BJ (cell line): Measurements from ENCODE around the gene TMED6. TPM values are rescaled to one million over a fixed set of nuclear protein-coding genes. Genes with fewer than 3 reads are reported as not detected.

Experiments
- CTCF ChIA-PET: fragments of 350-600 bp; formaldehyde crosslinking; extraction: SDS; loops from one replicate; lab custom pipeline; 2021; ENCODE audit warnings: antibody characterized with exemption, inconsistent platforms; lab: Yijun Ruan, JAX
- POLR2A ChIA-PET: fragments of 300-600 bp; sonication (Branson Sonifier 250); formaldehyde crosslinking; extraction: SDS; loops from one replicate; lab custom pipeline; 2021; ENCODE audit warnings: antibody characterized with exemption; lab: Charles Lee
- DNase-seq: peaks from one replicate; pipeline ENCODE4 v3.0.0-alpha.2; 2011; ENCODE audit warnings: low read depth
- H3K27me3 ChIP-seq: 2 replicates; pipeline ENCODE4 v1.6.0; 2011; ENCODE audit warnings: low read length; ENCODE audit not compliant: control insufficient read depth, insufficient read depth
- H3K36me3 ChIP-seq: 2 replicates; pipeline ENCODE4 v1.5.1; 2011; ENCODE audit warnings: low read length; ENCODE audit not compliant: control insufficient read depth, insufficient read depth
- H3K4me3 ChIP-seq: 2 replicates; pipeline ENCODE4 v1.5.1; 2011; ENCODE audit warnings: low read depth, mild to moderate bottlenecking, control low read depth, low read length
- CTCF ChIP-seq: IDR thresholded peaks from 2 replicates; pipeline ENCODE4 v1.5.1; 2011; ENCODE audit warnings: low read depth, mild to moderate bottlenecking, control low read depth, inconsistent platforms, low read length, moderate library complexity; ENCODE audit not compliant: insufficient read depth
- polyA plus RNA-seq: library from polyadenylated mRNA; depleted of rRNA; stranded (reverse); fragments of >200 nt; gene quantifications from 2 replicates; pipeline ENCODE4 v1.2.3, GENCODE V29; 2011

TMED6 gene
- polyA plus RNA-seq, 1 experiment, result not detected

- peak; percentile 89 for TF ChIP-seq CTCF
- Histone ChIP-seq H3K4me3 (peak within 1 kb of the TSS; percentile 87), H3K36me3 (peaks cover 9% of the 10 kb centered on the region), H3K27me3 (no peaks in the 10 kb centered on the region)
- CTCF ChIA-PET, result interaction anchor here (0.7 to 1.3 kb wide), 6 partner anchors 13 to 444 kb away, joined by 3 to 5 read pairs (median 3); partner anchors contain the start of gene NOB1
- POLR2A ChIA-PET, result no interaction called here
- peak; percentile 71 for DNase-seq
Observed at GRCh38 chr16:69310653-69311532, 40.7 kb downstream of the TMED6 start, which contains the start of gene VPS4A. VPS4A (plus strand) TSS chr16:69311350; CDS start chr16:69311512, 162 bp downstream.

DNA sequence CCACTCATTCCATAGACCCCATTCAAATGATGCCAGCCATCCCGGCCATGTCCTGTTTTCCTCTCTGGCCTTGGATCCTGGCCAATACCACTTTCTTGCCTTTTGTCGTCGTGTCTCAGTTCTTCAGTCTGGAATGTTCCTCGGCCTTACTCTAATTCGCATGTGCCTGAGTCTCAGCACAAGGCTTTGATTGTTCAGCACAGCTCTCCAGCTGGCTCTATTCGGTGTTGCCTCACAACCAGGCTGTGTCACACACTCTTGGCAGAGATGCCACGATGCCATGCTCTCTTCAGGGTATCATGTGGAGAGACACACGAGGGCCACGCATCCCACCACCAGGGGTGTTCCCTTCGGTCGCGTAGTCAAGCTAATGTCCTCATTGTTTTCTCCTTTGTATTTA lies 42.3 kb downstream of the TMED6 start:
- no peaks in the 10 kb centered on the region for H3K27me3 ChIP-seq
- H3K4me3 ChIP-seq, result no peak overlapping the region
- CTCF ChIA-PET, result no interaction called here
- no peak for DNase-seq
- POLR2A ChIA-PET, result no interaction called here
- no peak for TF ChIP-seq CTCF
- H3K36me3 ChIP-seq, result 0 out of 2 replicates have a peak, but pooled peaks cover under 1% of the 10 kb centered on the region

- no peak for TF ChIP-seq CTCF
- no peaks in the 10 kb centered on the region for H3K36me3 ChIP-seq
- H3K27me3 ChIP-seq, result no peaks in the 10 kb centered on the region
- no peak for DNase-seq
- no peak overlapping the region for H3K4me3 ChIP-seq
- ChIA-PET CTCF (interaction anchor here (0.6 kb wide), 1 partner anchor 162 kb away, joined by 3 read pairs; no protein-coding TSS in a partner anchor), POLR2A (no interaction called here)
Observed at GRCh38 chr16:69307856-69308255, 43.7 kb downstream of the TMED6 start.

- CTCF ChIA-PET, result no interaction called here
- Histone ChIP-seq H3K27me3 (no peaks in the 10 kb centered on the region), H3K36me3 (0 out of 2 replicates have a peak, but pooled peaks cover 2% of the 10 kb centered on the region), H3K4me3 (no peak overlapping the region)
- POLR2A ChIA-PET, result no interaction called here
- no peak for TF ChIP-seq CTCF
- DNase-seq, result no peak
Observed at GRCh38 chr16:69307091-69307490, 44.5 kb downstream of the TMED6 start.

GRCh38 chr16:69306031-69306430 lies 45.6 kb downstream of the TMED6 start:
- peaks cover 3% of the 10 kb centered on the region; the same call in 1 of the 2 replicates for H3K36me3 ChIP-seq
- ChIA-PET CTCF (interaction anchor here (0.7 kb wide), 1 partner anchor 449 kb away, joined by 3 read pairs; the partner anchor contains the start of gene NOB1), POLR2A (interaction anchor here (0.6 kb wide), 1 partner anchor 352 kb away, joined by 3 read pairs; no protein-coding TSS in a partner anchor)
- peak; percentile 38 for DNase-seq
- no peak for TF ChIP-seq CTCF
- no peaks in the 10 kb centered on the region for H3K27me3 ChIP-seq
- no peak overlapping the region for H3K4me3 ChIP-seq
